OCI-M1 (cell line): Measurements from ENCODE around the gene CXorf49B.
"Not testable (repeated sequence)": the region's sequence is repeated elsewhere in the genome, so short reads cannot be mapped to it uniquely, and the experiment has no call there.

ENCODE experiments used
- DNase-seq: peaks from one replicate; lab custom pipeline; 2025; lab: John Stamatoyannopoulos, UW

The CXorf49B gene

GRCh38 chrX:71763049-71763448 is at the start of gene CXorf49B:
TSS of gene CXorf49B (plus strand) at chrX:71763349. CDS start at chrX:71763424, 75 bp downstream.
- not testable (repeated sequence) for DNase-seq

GRCh38 chrX:71714064-71714463 is 49.1 kb upstream of the CXorf49B start:
- not testable (repeated sequence) for DNase-seq

- DNase-seq = not testable (repeated sequence)
These were observed 47.6 kb upstream of the CXorf49B start for GRCh38 chrX:71715551-71715950.

- DNase-seq = not testable (repeated sequence)
These were observed 46.8 kb upstream of the CXorf49B start for GRCh38 chrX:71716323-71716722.

GRCh38 chrX:71718185-71718584 is 45.0 kb upstream of the CXorf49B start, which contains the start of gene CXorf49:
TSS of gene CXorf49 (minus strand) at chrX:71718285. CDS start at chrX:71718151, 134 bp downstream.
- not testable (repeated sequence) for DNase-seq

GRCh38 chrX:71719195-71719594 is 44.0 kb upstream of the CXorf49B start:
- not testable (repeated sequence) for DNase-seq

- not testable (repeated sequence) for DNase-seq
These were observed 42.8 kb upstream of the CXorf49B start for GRCh38 chrX:71720289-71720886.

- not testable (repeated sequence) for DNase-seq
These were observed 2.4 kb upstream of the CXorf49B start for GRCh38 chrX:71760688-71761281.

- not testable (repeated sequence) for DNase-seq
These were observed 1.7 kb downstream of the CXorf49B start for GRCh38 chrX:71764832-71765231.

- DNase-seq = not testable (repeated sequence)
These were observed 2.5 kb downstream of the CXorf49B start for GRCh38 chrX:71765613-71766012.

GRCh38 chrX:71767134-71767533 is 4.0 kb downstream of the CXorf49B start:
- DNase-seq = not testable (repeated sequence)

- DNase-seq = not testable (repeated sequence)
These were observed 15.2 kb downstream of the CXorf49B start for GRCh38 chrX:71778322-71778721.

- not testable (repeated sequence) for DNase-seq
These were observed 19.2 kb downstream of the CXorf49B start for GRCh38 chrX:71782225-71782949.

GRCh38 chrX:71782950-71783299 is 19.8 kb downstream of the CXorf49B start:
- not testable (repeated sequence) for DNase-seq

GRCh38 chrX:71783569-71784347 is 20.6 kb downstream of the CXorf49B start:
- not testable (repeated sequence) for DNase-seq

- DNase-seq = not testable (repeated sequence)
These were observed 21.3 kb downstream of the CXorf49B start for GRCh38 chrX:71784348-71784983.

- not testable (repeated sequence) for DNase-seq
These were observed 43.3 kb downstream of the CXorf49B start for GRCh38 chrX:71806450-71806849.

GRCh38 chrX:71809886-71810285 is 46.7 kb downstream of the CXorf49B start:
- DNase-seq = no peak

GRCh38 chrX:71814123-71814912 is 51.2 kb downstream of the CXorf49B start:
- DNase-seq = no peak

- DNase-seq = no peak
These were observed 52.2 kb downstream of the CXorf49B start for GRCh38 chrX:71815121-71815905.
